HCT116 (cell line): ENCODE measurements around the gene SNCA. TPM values are rescaled to one million over a fixed set of nuclear protein-coding genes. Genes with fewer than 3 reads are reported as not detected.

Experiments
- ATAC-seq: fragments of 200-7000 bp; cut with Tn5 transposase; 2 replicates; pipeline ENCODE4 v1.9.1; 2020; ENCODE audit warnings: mild to moderate bottlenecking, moderate library complexity
- BruUV-seq: library from RNA; stranded (reverse); fragments of 400-500 nt; replicated peaks from 2 replicates; lab custom pipeline; 2021; lab: Mats Ljungman, UMichigan
- CTCF ChIA-PET: fragments of 300-600 bp; sonication (Branson Sonifier 250); formaldehyde crosslinking; loops from one replicate; lab custom pipeline; 2021; ENCODE audit warnings: antibody characterized with exemption; lab: Charles Lee
- POLR2A ChIA-PET: fragments of 300-600, 350-600 bp; sonication (Branson Sonifier 250); formaldehyde crosslinking; loops from one replicate; lab custom pipeline; 2021; ENCODE audit warnings: antibody characterized with exemption; lab: Charles Lee
- RAD21 ChIA-PET, 2 experiments: fragments of 300-600 bp; sonication (Branson Sonifier 250); formaldehyde crosslinking; loops; one replicate each; lab custom pipeline; 2023; ENCODE audit warnings: low total read pairs in 2 of 2; ENCODE audit not compliant: uncharacterized antibody in 2 of 2, unreplicated experiment in 2 of 2, low non-redundant PET in 1 of 2; lab: Charles Lee
- DNase-seq: peaks from one replicate; pipeline ENCODE4 v3.0.0-alpha.2; 2010; ENCODE audit warnings: low read depth, low spot score
- H2AFZ ChIP-seq: fragments of 200-600 bp; shearing (Covaris generic), sonication (generic); 2 replicates; pipeline ENCODE4 v1.6.1; 2017; ENCODE audit warnings: low read depth, mixed run types, mixed read lengths, antibody characterized with exemption, low read length; ENCODE audit not compliant: poor library complexity, severe bottlenecking
- H3K27ac ChIP-seq: 2 replicates; pipeline ENCODE4 v1.5.1; 2012; ENCODE audit warnings: low read depth, low read length
- H3K27me3 ChIP-seq: fragments of 200-600 bp; sonication (generic); 2 replicates; pipeline ENCODE4 v1.6.1; 2016; ENCODE audit warnings: mixed run types, low read length, mixed read lengths; ENCODE audit not compliant: insufficient read depth
- H3K36me3 ChIP-seq, 2 experiments: fragments of 200-500 bp in 1 of 2; fragments of 200-600 bp in 1 of 2; sonication (Bioruptor generic) in 1 of 2; sonication (generic) in 1 of 2; 2 replicates each; pipeline versions ENCODE4 v1.5.1 to v1.6.1; 2014 to 2016; ENCODE audit warnings: low read length in 2 of 2, inconsistent platforms in 1 of 2, mixed read lengths in 1 of 2, mixed run types in 1 of 2; ENCODE audit not compliant: insufficient read depth in 2 of 2, control insufficient read depth in 1 of 2
- H3K4me1 ChIP-seq, 2 experiments: fragments of 200-600 bp in 1 of 2; sonication (generic) in 1 of 2; 2 replicates each; pipeline versions ENCODE4 v1.5.1 to v1.6.1; 2012 to 2017; ENCODE audit warnings: low read length in 2 of 2, inconsistent platforms in 1 of 2, mild to moderate bottlenecking in 1 of 2, mixed read lengths in 1 of 2, mixed run types in 1 of 2, moderate library complexity in 1 of 2; ENCODE audit not compliant: insufficient read depth in 2 of 2, control insufficient read depth in 1 of 2
- H3K4me2 ChIP-seq: fragments of 200-600 bp; sonication (generic); 2 replicates; pipeline ENCODE4 v1.6.1; 2017; ENCODE audit warnings: mixed run types, low read length, mixed read lengths
- H3K4me3 ChIP-seq, 2 experiments: fragments of 200-600 bp in 1 of 2; sonication (generic) in 1 of 2; replicated peaks in 1 of 2; 2 replicates each; pipeline ENCODE4 v1.5.1; 2011 to 2016; ENCODE audit warnings: low read length in 2 of 2, control low read depth in 1 of 2, low read depth in 1 of 2, mild to moderate bottlenecking in 1 of 2, mixed read lengths in 1 of 2, mixed run types in 1 of 2
- H3K79me2 ChIP-seq: fragments of 200-600 bp; sonication (generic); 2 replicates; pipeline ENCODE4 v1.6.1; 2017; ENCODE audit warnings: mild to moderate bottlenecking, mixed run types, low read length, moderate library complexity, mixed read lengths; ENCODE audit not compliant: insufficient read depth
- H3K9ac ChIP-seq: fragments of 200-600 bp; sonication (generic); 2 replicates; pipeline ENCODE4 v1.6.1; 2016; ENCODE audit warnings: low read length, mixed read lengths
- H3K9me2 ChIP-seq: fragments of 200-600 bp; sonication (generic), shearing (Covaris generic); 2 replicates; pipeline ENCODE4 v1.6.1; 2017; ENCODE audit warnings: mixed run types, mild to moderate bottlenecking, moderate library complexity; ENCODE audit not compliant: insufficient read depth
- H3K9me3 ChIP-seq, 2 experiments: fragments of 200-500 bp in 1 of 2; fragments of 200-600 bp in 1 of 2; sonication (Bioruptor generic) in 1 of 2; sonication (generic) in 1 of 2; 2 replicates each; pipeline ENCODE4 v1.6.1; 2014 to 2017; ENCODE audit warnings: low read length in 2 of 2, mixed read lengths in 2 of 2, inconsistent platforms in 1 of 2, low read depth in 1 of 2, mild to moderate bottlenecking in 1 of 2, mixed run types in 1 of 2, moderate library complexity in 1 of 2; ENCODE audit not compliant: control insufficient read depth in 1 of 2, insufficient read depth in 1 of 2
- H4K20me1 ChIP-seq: fragments of 200-600 bp; sonication (generic), shearing (Covaris generic); 2 replicates; pipeline ENCODE4 v1.6.1; 2017; ENCODE audit warnings: mixed run types, mild to moderate bottlenecking, moderate library complexity; ENCODE audit not compliant: insufficient read depth
- ATF3 ChIP-seq: IDR thresholded peaks from 2 replicates; pipeline ENCODE4 v1.6.1; 2012
- CBX3 ChIP-seq: IDR thresholded peaks from 2 replicates; pipeline ENCODE4 v1.6.1; 2012; ENCODE audit warnings: low read depth
- CEBPB ChIP-seq: IDR thresholded peaks from 2 replicates; pipeline ENCODE4 v1.6.1; 2012; ENCODE audit warnings: low read depth
- CTCF ChIP-seq, 3 experiments: fragments of 200-600 bp in 1 of 3; sonication (generic) in 1 of 3; IDR thresholded peaks in 2 of 3; conservative IDR thresholded peaks in 1 of 3; 2 replicates each; pipeline ENCODE4 v1.5.1; 2012 to 2017; ENCODE audit warnings: low read depth in 2 of 3, low read length in 2 of 3, antibody characterized with exemption in 1 of 3, borderline replicate concordance in 1 of 3, control low read depth in 1 of 3, mild to moderate bottlenecking in 1 of 3, mixed read lengths in 1 of 3, mixed run types in 1 of 3, moderate library complexity in 1 of 3; ENCODE audit not compliant: insufficient read depth in 1 of 3
- EGR1 ChIP-seq: IDR thresholded peaks from 2 replicates; pipeline ENCODE4 v1.6.1; 2012; ENCODE audit warnings: low read depth
- EZH2phosphoT487 ChIP-seq: fragments of 200-600 bp; IDR thresholded peaks from 2 replicates; pipeline ENCODE4 v1.6.1; 2018; ENCODE audit warnings: antibody characterized with exemption, borderline replicate concordance
- JUND ChIP-seq: IDR thresholded peaks from 2 replicates; pipeline ENCODE4 v1.6.1; 2012
- MAX ChIP-seq: IDR thresholded peaks from 2 replicates; pipeline ENCODE4 v1.6.1; 2012
- POLR2A ChIP-seq: IDR thresholded peaks from 2 replicates; pipeline ENCODE4 v1.7.0; 2011; ENCODE audit warnings: borderline replicate concordance; ENCODE audit not compliant: insufficient read depth, insufficient read length; ENCODE audit errors: extremely low read depth
- RAD21 ChIP-seq: IDR thresholded peaks from 2 replicates; pipeline ENCODE4 v1.6.1; 2012; ENCODE audit warnings: low read depth, mild to moderate bottlenecking
- REST ChIP-seq: IDR thresholded peaks from 2 replicates; pipeline ENCODE4 v1.6.1; 2012; ENCODE audit warnings: low read depth
- SRF ChIP-seq: IDR thresholded peaks from 2 replicates; pipeline ENCODE4 v1.6.1; 2012; ENCODE audit warnings: low read depth
- YY1 ChIP-seq: IDR thresholded peaks from 2 replicates; pipeline ENCODE4 v1.6.1; 2011; ENCODE audit warnings: low read length, low read depth, moderate library complexity, mild to moderate bottlenecking; ENCODE audit not compliant: insufficient replicate concordance; ENCODE audit errors: extremely low read depth
- ZNF274 ChIP-seq: fragments of 200-500 bp; sonication (Bioruptor generic); IDR thresholded peaks from 2 replicates; pipeline ENCODE4 v1.6.1; 2014; ENCODE audit warnings: mild to moderate bottlenecking, low read depth, low read length, inconsistent platforms
- intact Hi-C: fragments of 100-400 bp; cut with micrococcal nuclease; formaldehyde crosslinking; loops from 2 replicates; pipeline ENCODE4 v1.10.0; 2022
- total RNA-seq: library from RNA; stranded (reverse); gene quantifications from one replicate; pipeline ENCODE4 v1.2.1, GENCODE V29; 2021; ENCODE audit not compliant: unreplicated experiment

Gene SNCA
- total RNA-seq, 1 experiment from 2014 or later: 1.0 TPM

- Histone ChIP-seq H4K20me1 (no peaks in the 10 kb centered on the region), H3K9me3 (no peaks in the 10 kb centered on the region), H3K36me3 (no peaks in the 10 kb centered on the region), H3K4me3 (no peak overlapping the region), H3K9ac (no peak overlapping the region), H3K27ac (no peak overlapping the region), H2AFZ (no peak overlapping the region), H3K27me3 (no peaks in the 10 kb centered on the region), H3K9me2 (no peaks in the 10 kb centered on the region), H3K4me1 (no peaks in the 10 kb centered on the region), H3K79me2 (no peaks in the 10 kb centered on the region), H3K4me2 (no peak overlapping the region)
- DNase-seq (no peak), ATAC-seq (no peak)
- RAD21 ChIA-PET: no interaction called here
- CTCF ChIA-PET: no interaction called here
- POLR2A ChIA-PET: no interaction called here
- no TSS peak for BruUV-seq
- TF ChIP-seq JUND (no peak), EGR1 (no peak), CTCF (IDR thresholded peaks at IDR 0.05 in 2 of 3, conservative IDR thresholded peaks at IDR 0.05 in 1 of 3; ENCODE audit: borderline replicate concordance in 1 of 3, insufficient read depth in 1 of 3, low read depth in 2 of 3, low read length in 2 of 3) (no peak), POLR2A (no peak), ATF3 (no peak), SRF (no peak)
- intact Hi-C loops: no loop called here
These were observed 52.2 kb downstream of the SNCA start for GRCh38 chr4:89784686-89785231.

GRCh38 chr4:89781321-89781720 lies 55.6 kb downstream of the SNCA start:
- Histone ChIP-seq H3K9me3 (no peaks in the 10 kb centered on the region), H3K4me1 (no peaks in the 10 kb centered on the region), H4K20me1 (no peaks in the 10 kb centered on the region), H3K36me3 (no peaks in the 10 kb centered on the region), H3K4me2 (no peak overlapping the region), H3K4me3 (no peak overlapping the region), H3K9me2 (no peaks in the 10 kb centered on the region), H2AFZ (no peak overlapping the region), H3K27me3 (no peaks in the 10 kb centered on the region), H3K9ac (no peak overlapping the region), H3K27ac (no peak overlapping the region), H3K79me2 (no peaks in the 10 kb centered on the region)
- ChIA-PET POLR2A (no interaction called here), CTCF (no interaction called here), RAD21 (no interaction called here)
- intact Hi-C loops: no loop called here
- BruUV-seq: no TSS peak
- ATAC-seq (no peak), DNase-seq (no peak)
- TF ChIP-seq POLR2A: no peak
- no peak for TF ChIP-seq CBX3
- no peak for TF ChIP-seq ATF3
- TF ChIP-seq ZNF274: no peak
- no peak for TF ChIP-seq CEBPB
- TF ChIP-seq REST: no peak
- TF ChIP-seq YY1: no peak
- no peak for TF ChIP-seq JUND
- TF ChIP-seq MAX: no peak
- TF ChIP-seq RAD21: no peak
- no peak for TF ChIP-seq EZH2phosphoT487
